SH-SY5Y (cell line): Measurements from ENCODE around the gene KDM4C.

Experiments used
- GATA2 ChIP-seq: IDR thresholded peaks from 2 replicates; pipeline ENCODE4 v1.6.1; 2011; ENCODE audit warnings: mild to moderate bottlenecking, low read depth, low read length
- GATA3 ChIP-seq: IDR thresholded peaks from 2 replicates; pipeline ENCODE4 v1.6.1; 2011; ENCODE audit warnings: low read depth, mild to moderate bottlenecking, low read length, moderate library complexity

GRCh38 chr9:6723881-6724420 lies 33.8 kb upstream of the KDM4C start:
- TF ChIP-seq GATA2 = no peak
- no peak for TF ChIP-seq GATA3
